H1 (cell line): Measurements from ENCODE around the gene FADS3. TPM values are rescaled to one million over a fixed set of nuclear protein-coding genes. Genes with fewer than 3 reads are reported as not detected.

Experiments
- CTCF ChIA-PET: fragments of 300-600 bp; sonication (Branson Sonifier 250); formaldehyde crosslinking; loops from one replicate; lab custom pipeline; 2021; ENCODE audit not compliant: partially characterized antibody; lab: Charles Lee
- POLR2A ChIA-PET: fragments of 300-600 bp; sonication (Branson Sonifier 250); formaldehyde crosslinking; loops from one replicate; lab custom pipeline; 2021; ENCODE audit warnings: inconsistent platforms; ENCODE audit not compliant: partially characterized antibody; lab: Charles Lee
- DNase-seq, 2 experiments: peaks; one replicate each; pipeline versions ENCODE4 v3.0.0 to v3.0.0-alpha.2; 2010 to 2022; ENCODE audit warnings: low spot score in 2 of 2, low read depth in 1 of 2, mixed read lengths in 1 of 2
- FAIRE-seq: peaks from 2 replicates; lab custom pipeline; 2011; peaks lifted over from hg19 to GRCh38; lab: Jason Lieb, UNC
- H2AFZ ChIP-seq: 2 replicates; pipeline ENCODE4 v1.8.1; 2012; ENCODE audit warnings: low read length, inconsistent platforms
- H2AK5ac ChIP-seq: 2 replicates; pipeline ENCODE4 v1.6.1; 2013; ENCODE audit warnings: low read depth, low read length
- H2BK120ac ChIP-seq: replicated peaks from 2 replicates; pipeline ENCODE3; 2013; ENCODE audit warnings: low read depth, low read length, inconsistent platforms
- H2BK12ac ChIP-seq: 2 replicates; pipeline ENCODE4 v1.6.1; 2013; ENCODE audit warnings: low read depth, low read length
- H2BK15ac ChIP-seq: 2 replicates; pipeline ENCODE4 v1.6.1; 2013; ENCODE audit warnings: low read length
- H2BK20ac ChIP-seq: 2 replicates; pipeline ENCODE4 v1.6.1; 2013; ENCODE audit warnings: low read length
- H2BK5ac ChIP-seq: 2 replicates; pipeline ENCODE4 v1.6.1; 2013; ENCODE audit warnings: low read depth, low read length
- H3K14ac ChIP-seq: 2 replicates; pipeline ENCODE4 v1.6.1; 2013; ENCODE audit warnings: inconsistent platforms; ENCODE audit not compliant: insufficient read length
- H3K18ac ChIP-seq: 2 replicates; pipeline ENCODE4 v1.6.1; 2013; ENCODE audit warnings: low read length; ENCODE audit errors: extremely low read depth
- H3K23ac ChIP-seq: 2 replicates; pipeline ENCODE4 v1.6.1; 2013; ENCODE audit warnings: inconsistent platforms; ENCODE audit not compliant: insufficient read length
- H3K23me2 ChIP-seq: 2 replicates; pipeline ENCODE4 v1.6.1; 2013; ENCODE audit warnings: low read depth, low read length
- H3K27ac ChIP-seq: 2 replicates; pipeline ENCODE4 v1.6.1; 2011; ENCODE audit warnings: low read depth, low read length, inconsistent platforms
- H3K27me3 ChIP-seq, 4 experiments: replicated peaks in 1 of 4; 1 replicate in 1 of 4; 2 replicates in 3 of 4; pipeline versions ENCODE4 v1.6.1 to v1.8.1; 2011 to 2013; ENCODE audit warnings: low read length in 3 of 4, mild to moderate bottlenecking in 3 of 4, inconsistent platforms in 2 of 4, mixed read lengths in 2 of 4, moderate library complexity in 1 of 4; ENCODE audit not compliant: control insufficient read depth in 3 of 4, insufficient read depth in 3 of 4; ENCODE audit errors: extremely low read depth in 1 of 4
- H3K36me3 ChIP-seq, 4 experiments: 2 replicates each; pipeline versions ENCODE4 v1.6.1 to v1.8.1; 2011 to 2013; ENCODE audit warnings: mild to moderate bottlenecking in 4 of 4, low read length in 3 of 4, moderate library complexity in 2 of 4, control low read depth in 1 of 4, inconsistent platforms in 1 of 4; ENCODE audit not compliant: insufficient read depth in 4 of 4, control insufficient read depth in 2 of 4
- H3K4ac ChIP-seq: replicated peaks from 2 replicates; pipeline ENCODE3; 2013; ENCODE audit warnings: low read length, low read depth, mixed read lengths, inconsistent platforms; ENCODE audit not compliant: insufficient read length
- H3K4me1 ChIP-seq, 4 experiments: replicated peaks in 1 of 4; 1 replicate in 1 of 4; 2 replicates in 3 of 4; pipeline versions ENCODE4 v1.6.1 to v1.8.1; 2011 to 2013; ENCODE audit warnings: low read length in 3 of 4, inconsistent platforms in 2 of 4, mixed read lengths in 1 of 4; ENCODE audit not compliant: insufficient read depth in 4 of 4, control insufficient read depth in 3 of 4
- H3K4me2 ChIP-seq, 2 experiments: 2 replicates each; pipeline versions ENCODE4 v1.6.1 to v1.8.1; 2011 to 2013; ENCODE audit warnings: low read depth in 2 of 2, low read length in 2 of 2, control low read depth in 1 of 2, inconsistent platforms in 1 of 2, mild to moderate bottlenecking in 1 of 2; ENCODE audit not compliant: insufficient read depth in 1 of 2
- H3K4me3 ChIP-seq, 4 experiments: fragments of 200-600, 300-600 bp in 1 of 4; sonication (generic), shearing (Covaris generic), sonication (Bioruptor Twin) in 1 of 4; 2 replicates each; pipeline versions ENCODE4 v1.5.1 to v1.8.1; 2011 to 2016; ENCODE audit warnings: low read length in 4 of 4, low read depth in 3 of 4, control low read depth in 2 of 4, inconsistent platforms in 2 of 4, mild to moderate bottlenecking in 2 of 4, mixed read lengths in 1 of 4, moderate library complexity in 1 of 4; ENCODE audit not compliant: insufficient read depth in 2 of 4; ENCODE audit errors: extremely low read depth in 1 of 4
- H3K56ac ChIP-seq: replicated peaks from 2 replicates; pipeline ENCODE3; 2013; ENCODE audit warnings: low read depth, mild to moderate bottlenecking, mixed read lengths, low read length, inconsistent platforms; ENCODE audit not compliant: insufficient read length
- H3K79me1 ChIP-seq: 2 replicates; pipeline ENCODE4 v1.6.1; 2013; ENCODE audit warnings: low read depth, low read length, control low read depth
- H3K79me2 ChIP-seq, 2 experiments: 2 replicates each; pipeline versions ENCODE4 v1.6.1 to v1.8.1; 2012 to 2013; ENCODE audit warnings: low read length in 2 of 2, mild to moderate bottlenecking in 2 of 2, inconsistent platforms in 1 of 2; ENCODE audit not compliant: insufficient read depth in 2 of 2, control insufficient read depth in 1 of 2
- H3K9ac ChIP-seq, 4 experiments: replicated peaks in 1 of 4; 1 replicate in 1 of 4; 2 replicates in 3 of 4; pipeline versions ENCODE4 v1.6.1 to v1.8.1; 2011 to 2013; ENCODE audit warnings: low read depth in 3 of 4, low read length in 3 of 4, control low read depth in 2 of 4, mild to moderate bottlenecking in 2 of 4, moderate library complexity in 2 of 4, inconsistent platforms in 1 of 4; ENCODE audit errors: extremely low read depth in 1 of 4
- H3K9me3 ChIP-seq, 2 experiments: 2 replicates each; pipeline versions ENCODE4 v1.6.1 to v1.8.1; 2012 to 2013; ENCODE audit warnings: mild to moderate bottlenecking in 2 of 2, moderate library complexity in 2 of 2, control low read depth in 1 of 2, inconsistent platforms in 1 of 2, low read depth in 1 of 2, low read length in 1 of 2, mixed read lengths in 1 of 2; ENCODE audit not compliant: insufficient read depth in 2 of 2
- H4K20me1 ChIP-seq, 2 experiments: replicated peaks in 1 of 2; 2 replicates each; pipeline versions ENCODE3 to v1.8.1; 2011 to 2013; ENCODE audit warnings: inconsistent platforms in 2 of 2, low read length in 2 of 2, mild to moderate bottlenecking in 1 of 2; ENCODE audit not compliant: insufficient read depth in 2 of 2, control insufficient read depth in 1 of 2
- H4K5ac ChIP-seq: 2 replicates; pipeline ENCODE4 v1.6.1; 2013; ENCODE audit warnings: low read length, low read depth, mixed read lengths, inconsistent platforms; ENCODE audit not compliant: insufficient read length
- H4K8ac ChIP-seq: 2 replicates; pipeline ENCODE4 v1.8.0; 2013; ENCODE audit warnings: mild to moderate bottlenecking, moderate library complexity, low read length, inconsistent platforms; ENCODE audit not compliant: insufficient read depth; ENCODE audit errors: extremely low read depth
- H4K91ac ChIP-seq: replicated peaks from 2 replicates; pipeline ENCODE3; 2013; ENCODE audit warnings: low read length, mixed read lengths, inconsistent platforms; ENCODE audit not compliant: insufficient read length
- POLR2AphosphoS5 ChIP-seq: IDR thresholded peaks from 2 replicates; pipeline ENCODE4 v1.6.1; 2011; ENCODE audit warnings: low read depth, low read length
- SIRT6 ChIP-seq: IDR thresholded peaks from one replicate; pipeline ENCODE4 v1.7.1; 2012; ENCODE audit warnings: low read length, inconsistent platforms
- ZNF274 ChIP-seq: IDR thresholded peaks from 2 replicates; pipeline ENCODE4 v1.7.0; 2012; ENCODE audit warnings: low read length, borderline replicate concordance; ENCODE audit errors: extremely low read depth
- WGBS, 2 experiments: shearing (Covaris generic) in 1 of 2; methylation state at CpG; one replicate each; pipeline versions ENCODE4 v1.1.6 to v1.1.7; 2013 to 2015; ENCODE audit warnings: low lambda C conversion rate in 2 of 2, mixed read lengths in 2 of 2, inconsistent platforms in 1 of 2, low coverage in 1 of 2, missing lambda C conversion rate in 1 of 2; ENCODE audit not compliant: insufficient replicate concordance in 2 of 2, insufficient coverage in 1 of 2, insufficient read length in 1 of 2; ENCODE audit errors: extremely low coverage in 1 of 2, missing lambda C conversion rate in 1 of 2; 5-methylcytosine and 5-hydroxymethylcytosine counted together
- polyA plus RNA-seq, 7 experiments: library from polyadenylated mRNA; depleted of rRNA in 3 of 7; stranded (reverse) in 5 of 7; unstranded in 2 of 7; fragments of >200 nt in 5 of 7; fragments of 200-250 nt in 2 of 7; gene quantifications; 1 replicate in 5 of 7; 2 replicates in 1 of 7; 4 replicates in 1 of 7; pipeline versions ENCODE4 v1.2.1 to v1.2.3, GENCODE V29; 2011 to 2013; ENCODE audit warnings: missing spikeins in 2 of 7, mixed read lengths in 2 of 7
- total RNA-seq: library from RNA; stranded (reverse); fragmentation: NEBNext Ultra II Directional; extraction: Animal tissue kit (Norgen Biotek cat#: 25700); gene quantifications from 2 replicates; pipeline ENCODE4 v1.2.1, GENCODE V29; 2021

Gene FADS3
- total and polyA plus RNA-seq, 2 of the 8 experiments (the other 6 are each of a cell fraction or from before 2014, with no cell fraction given), result 43.8 to 76.3 TPM

GRCh38 chr11:61855939-61856680 lies 35.2 kb downstream of the FADS3 start:
- Histone ChIP-seq H3K27ac (no peak overlapping the region), H3K4me2 (no peak overlapping the region), H3K9me3 (no peaks in the 10 kb centered on the region), H2AFZ (no peak overlapping the region), H3K4me1 (no peaks in the 10 kb centered on the region), H3K9ac (no peak overlapping the region), H3K14ac (no peak overlapping the region), H3K18ac (no peak overlapping the region), H4K20me1 (peaks cover 12 to 35% of the 10 kb centered on the region in 2 experiments), H3K56ac (no peak overlapping the region), H2BK12ac (no peak overlapping the region), H3K23ac (no peak overlapping the region), H4K5ac (no peak overlapping the region), H3K4me3 (no peak overlapping the region), H3K79me2 (no peaks in the 10 kb centered on the region), H2AK5ac (no peak overlapping the region), H3K23me2 (no peaks in the 10 kb centered on the region), H3K27me3 (no peaks in the 10 kb centered on the region), H2BK120ac (no peak overlapping the region), H3K4ac (no peak overlapping the region), H3K79me1 (peaks cover 11% of the 10 kb centered on the region), H4K91ac (no peak overlapping the region), H2BK15ac (no peak overlapping the region), H4K8ac (peak overlapping the region; percentile 84), H3K36me3 (peaks cover 25 to 70% (median 62%) of the 10 kb centered on the region in 4 experiments; a peak in 7 of 8 replicates), H2BK20ac (no peak overlapping the region), H2BK5ac (no peak overlapping the region)
- ChIA-PET CTCF (interaction anchor here (0.6 to 1.5 kb wide), 2 partner anchors 59 to 256 kb away, joined by 5 read pairs; no protein-coding TSS in a partner anchor), POLR2A (interaction anchor here (0.7 to 1.1 kb wide), 2 partner anchors 9 to 41 kb away, joined by 3 to 4 read pairs; no protein-coding TSS in a partner anchor)
- FAIRE-seq (no peak), DNase-seq (no peak)
- TF ChIP-seq POLR2AphosphoS5 (peak; percentile 45; the same call in 1 of the 2 replicates), SIRT6 (no peak), ZNF274 (no peak)
- 90% methylated on average over 12 of the region's 12 CpGs; no CpG with 5 or more reads in 1 of the 2 experiments for WGBS, 2 experiments
